ENCODE measurements around the gene ZP1. TPM values are rescaled to one million over a fixed set of nuclear protein-coding genes. Genes with fewer than 3 reads are reported as not detected.
A peak's percentile ranks its signal among the peaks of the same experiment; 100 is the strongest.
"Not testable (repeated sequence)": the region's sequence is repeated elsewhere in the genome, so short reads cannot be mapped to it uniquely, and the experiment has no call there.

ZP1 gene
- total RNA-seq, 1 donor from 2014 or later = not detected

GRCh38 chr11:60908803-60909202, 41.5 kb downstream of the ZP1 start:
- DNase-seq (ENCODE audit: low read depth) = no peak

GRCh38 chr11:60909680-60910280, 42.4 kb downstream of the ZP1 start:
- DNase-seq (ENCODE audit: low read depth) = not testable (repeated sequence)

GRCh38 chr11:60910281-60910687, 42.9 kb downstream of the ZP1 start:
- DNase-seq (ENCODE audit: low read depth) = no peak

GRCh38 chr11:60910711-60911380, 43.5 kb downstream of the ZP1 start:
- DNase-seq (ENCODE audit: low read depth) = no peak

- no peak for DNase-seq (ENCODE audit: low read depth)
Observed at GRCh38 chr11:60912223-60912850, 45.0 kb downstream of the ZP1 start.

GRCh38 chr11:60912851-60913528, 45.6 kb downstream of the ZP1 start:
- no peak for DNase-seq (ENCODE audit: low read depth)

- peak; percentile 85 for DNase-seq (ENCODE audit: low read depth)
Observed at GRCh38 chr11:60913793-60914632, 46.7 kb downstream of the ZP1 start, which contains the start of gene TMEM109. Gene TMEM109, plus strand, starts transcription at chr11:60914158. Its CDS starts 5,536 bp downstream, at chr11:60919694.

- no peak for DNase-seq (ENCODE audit: low read depth)
Observed at GRCh38 chr11:60914633-60915247, 47.4 kb downstream of the ZP1 start.

- peak; percentile 57 for DNase-seq (ENCODE audit: low read depth)
Observed at GRCh38 chr11:60915248-60915914, 48.0 kb downstream of the ZP1 start.

- DNase-seq (ENCODE audit: low read depth) = no peak
Observed at GRCh38 chr11:60916669-60917206, 49.4 kb downstream of the ZP1 start.

- DNase-seq (ENCODE audit: low read depth) = peak; percentile 61
Observed at GRCh38 chr11:60917267-60917666, 49.9 kb downstream of the ZP1 start.

GRCh38 chr11:60918251-60918938, 51.1 kb downstream of the ZP1 start:
- no peak for DNase-seq (ENCODE audit: low read depth)

GRCh38 chr11:60918939-60919265, 51.6 kb downstream of the ZP1 start:
- peak; percentile 58 for DNase-seq (ENCODE audit: low read depth)

GRCh38 chr11:60919320-60919719, 52.0 kb downstream of the ZP1 start:
- DNase-seq (ENCODE audit: low read depth) = peak; percentile 69

- no peak for DNase-seq (ENCODE audit: low read depth)
Observed at GRCh38 chr11:60919956-60920355, 52.6 kb downstream of the ZP1 start.

- DNase-seq (ENCODE audit: low read depth) = no peak
Observed at GRCh38 chr11:60921259-60921658, 53.9 kb downstream of the ZP1 start.

GRCh38 chr11:60921777-60922335, 54.5 kb downstream of the ZP1 start:
- no peak for DNase-seq (ENCODE audit: low read depth)

GRCh38 chr11:60922906-60923305, 55.6 kb downstream of the ZP1 start:
- no peak for DNase-seq (ENCODE audit: low read depth)

- DNase-seq (ENCODE audit: low read depth) = no peak
Observed at GRCh38 chr11:60923326-60923725, 56.0 kb downstream of the ZP1 start.

- DNase-seq (ENCODE audit: low read depth) = no peak
Observed at GRCh38 chr11:60923800-60924109, 56.4 kb downstream of the ZP1 start.
